Psoas muscle (tissue), 8 donors: ENCODE measurements around the gene SLC25A25. TPM values are rescaled to one million over a fixed set of nuclear protein-coding genes. Genes with fewer than 3 reads are reported as not detected.
"Not testable (repeated sequence)": the region's sequence is repeated elsewhere in the genome, so short reads cannot be mapped to it uniquely, and the experiment has no call there.

Source experiments
- ATAC-seq, 4 donors: fragments of 200-7000 bp; cut with Tn5 transposase; one replicate each; pipeline ENCODE4 v1.9.1; 2020; ENCODE audit warnings: moderate library complexity in 3 of 4, mild to moderate bottlenecking in 2 of 4
- DNase-seq, 2 donors: peaks; one replicate each; pipeline ENCODE4 v3.0.0-alpha.2; 2020
- H3K27ac ChIP-seq: fragments of 200-600 bp; one replicate; pipeline ENCODE4 v1.8.0; 2022
- H3K27me3 ChIP-seq, 3 donors: fragments of 200-600 bp in 1 of 3; one replicate each; pipeline versions ENCODE4 v1.6.1 to v1.8.0; 2013 to 2022; ENCODE audit warnings: low read length in 2 of 3, mild to moderate bottlenecking in 2 of 3, moderate library complexity in 1 of 3; ENCODE audit not compliant: insufficient read depth in 3 of 3
- H3K36me3 ChIP-seq, 2 donors: fragments of 200-600 bp in 1 of 2; one replicate each; pipeline versions ENCODE4 v1.6.1 to v1.8.0; 2013 to 2022; ENCODE audit warnings: low read depth in 1 of 2, mild to moderate bottlenecking in 1 of 2, moderate library complexity in 1 of 2; ENCODE audit not compliant: insufficient read depth in 1 of 2
- H3K4me1 ChIP-seq: fragments of 200-600 bp; one replicate; pipeline ENCODE4 v1.8.0; 2022
- H3K4me3 ChIP-seq: fragments of 200-600 bp; one replicate; pipeline ENCODE4 v1.8.0; 2022; ENCODE audit warnings: mild to moderate bottlenecking
- H3K9me3 ChIP-seq: fragments of 200-600 bp; one replicate; pipeline ENCODE4 v1.8.0; 2022
- CTCF ChIP-seq: fragments of 200-600 bp; IDR thresholded peaks from one replicate; pipeline ENCODE4 v1.8.0; 2022; ENCODE audit warnings: antibody characterized with exemption
- WGBS, 3 donors: extraction: QIAGEN DNeasy Blood & Tissue Kit; methylation state at CpG; one replicate each; pipeline versions ENCODE4 v1.1.6 to v1.1.7; 2013; 5-methylcytosine and 5-hydroxymethylcytosine counted together
- intact Hi-C, 2 donors: fragments of 100-400 bp; cut with DNase I; formaldehyde crosslinking; loops; one replicate each; pipeline versions ENCODE4 v1.11.0 to v1.14.2; 2022
- polyA plus RNA-seq, 3 donors: library from polyadenylated mRNA; stranded (reverse); fragments of 200-250 nt; gene quantifications; one replicate each; pipeline ENCODE4 v1.2.3, GENCODE V29; 2013
- total RNA-seq, 4 donors: library from RNA; stranded (reverse); fragmentation: NEBNext Ultra II Directional in 2 of 4; extraction: Animal tissue kit (Norgen Biotek cat#: 25700) in 2 of 4; gene quantifications; one replicate each; pipeline versions ENCODE4 v1.2.1 to v1.2.4, GENCODE V29; 2021 to 2023
- donor health status: healthy with polysubstance abuse.
- donor health status: DM: no; HTN: no; CAD: no; lungs with moderate emphysema.
- donor health status: Bipolar disorder and iron deficiency.
- donor health status: healthy.
- donor health status: DM: yes; HTN: yes; CAD: no.
- donor health status: DM: no; HTN: no; CAD: no.
- donor health status: DM: no; HTN: no; CAD: no.
- donor health status: DM: yes; HTN: yes; CAD: no.

Gene SLC25A25
- total and polyA plus RNA-seq, 7 donors = 3.6 to 50.3 (median 10.6) TPM

GRCh38 chr9:128108269-128109049 lies 40.4 kb downstream of the SLC25A25 start:
- Histone ChIP-seq H3K4me3 (peak overlapping the region; percentile 22), H3K36me3 (peaks cover 2 to 56% of the 10 kb centered on the region in 2 donors), H3K4me1 (peaks cover 80% of the 10 kb centered on the region), H3K27ac (peak overlapping the region; percentile 97), H3K9me3 (no peaks in the 10 kb centered on the region), H3K27me3 (no peaks in the 10 kb centered on the region)
- intact Hi-C loops = no loop called here
- DNase-seq = peak in 1 of 2 donors; percentile 42
- ATAC-seq = no peak
- 48 to 64% (median 57%) methylated on average over 15 of the region's 15 CpGs for WGBS, 3 donors
- no peak for TF ChIP-seq CTCF

- intact Hi-C loops = no loop called here
- peaks cover 73% of the 10 kb centered on the region for H3K4me1 ChIP-seq
- peak in 1 of 2 donors; percentile 85 for DNase-seq
- H3K4me3 ChIP-seq = peak overlapping the region; percentile 22
- WGBS, 3 donors = 36 to 50% (median 39%) methylated on average over 20 of the region's 20 CpGs
- TF ChIP-seq CTCF = no peak
- peak; percentile 45 to 70 (median 64) for ATAC-seq
- H3K27ac ChIP-seq = peak overlapping the region; percentile 97
- peaks cover 2 to 50% of the 10 kb centered on the region in 2 donors for H3K36me3 ChIP-seq
- H3K9me3 ChIP-seq = no peaks in the 10 kb centered on the region
- no peaks in the 10 kb centered on the region for H3K27me3 ChIP-seq
Measured at GRCh38 chr9:128109050-128109709, 41.1 kb downstream of the SLC25A25 start.

GRCh38 chr9:128111726-128112125 lies 43.7 kb downstream of the SLC25A25 start:
- not testable (repeated sequence) for ATAC-seq, H3K4me3 ChIP-seq, H3K27me3 ChIP-seq, H3K9me3 ChIP-seq
- Histone ChIP-seq H3K36me3 (peaks cover 0 to 24% of the 10 kb centered on the region in 2 donors), H3K27ac (peak overlapping the region; percentile 97), H3K4me1 (peaks cover 48% of the 10 kb centered on the region)
- intact Hi-C loops = loop anchor here in 1 of 2 donors (10.0 kb wide), 1 partner anchor 167 kb away; no protein-coding TSS in a partner anchor
- peak in 1 of 2 donors; percentile 53 for DNase-seq
- WGBS, 3 donors = 31 to 54% (median 35%) methylated on average over 12 of the region's 12 CpGs

- 86 to 93% (median 91%) methylated on average over 12 of the region's 12 CpGs for WGBS, 3 donors
- H3K27ac ChIP-seq = no peak overlapping the region
- no peaks in the 10 kb centered on the region for H3K9me3 ChIP-seq
- peaks cover 28% of the 10 kb centered on the region for H3K4me1 ChIP-seq
- peaks cover 0 to 4% of the 10 kb centered on the region in 2 donors for H3K36me3 ChIP-seq
- no peaks in the 10 kb centered on the region for H3K27me3 ChIP-seq
- H3K4me3 ChIP-seq = no peak overlapping the region
- intact Hi-C loops = loop anchor here in 1 of 2 donors (10.0 kb wide), 1 partner anchor 169 kb away; no protein-coding TSS in a partner anchor
- ATAC-seq (no peak), DNase-seq (peak in 1 of 2 donors; percentile 53)
- no peak for TF ChIP-seq CTCF
Measured at GRCh38 chr9:128113526-128114325, 45.7 kb downstream of the SLC25A25 start.
